ENCODE measurements around the gene MLH3. TPM values are rescaled to one million over a fixed set of nuclear protein-coding genes. Genes with fewer than 3 reads are reported as not detected.

MLH3 gene
- 5.1 and 5.8 TPM in 2 replicates for polyA plus RNA-seq (2013)

- peak within 1 kb of the TSS; percentile 74 for H2AK5ac ChIP-seq (ENCODE audit: low read length)
These were observed at the start of gene MLH3 for GRCh38 chr14:75050852-75051555. TSS of gene MLH3 (minus strand) at chr14:75051467. CDS start at chr14:75049655, 1,812 bp downstream.

GRCh38 chr14:75098682-75099081 lies 47.4 kb upstream of the MLH3 start:
- Histone ChIP-seq H3K27ac (ENCODE audit: low read depth, low read length) (no peak overlapping the region), H3K9me3 (ENCODE audit: insufficient read depth, low read depth, low read length) (no peaks in the 10 kb centered on the region), H4K8ac (ENCODE audit: low read depth, low read length) (no peak overlapping the region), H2BK5ac (ENCODE audit: low read depth, low read length, poor library complexity) (no peak overlapping the region), H2AK5ac (ENCODE audit: low read length) (no peak overlapping the region), H3K79me1 (ENCODE audit: low read length) (no peaks in the 10 kb centered on the region), H3K27me3 (ENCODE audit: insufficient read depth, low read length) (no peaks in the 10 kb centered on the region), H3K36me3 (ENCODE audit: control insufficient read depth in 1 of 2, insufficient read depth in 2 of 2, low read length in 2 of 2) (peaks cover 21 to 26% of the 10 kb centered on the region in 2 experiments), H3K18ac (ENCODE audit: low read length) (no peak overlapping the region), H2BK12ac (ENCODE audit: low read length) (no peak overlapping the region), H3K4me3 (ENCODE audit: low read depth, low read length) (no peak overlapping the region), H3K14ac (ENCODE audit: low read length) (no peak overlapping the region), H2BK120ac (ENCODE audit: insufficient read depth, low read length, poor library complexity) (no peak overlapping the region), H4K91ac (ENCODE audit: low read depth, low read length) (no peak overlapping the region), H3K4me2 (ENCODE audit: low read length) (no peak overlapping the region), H2AFZ (ENCODE audit: insufficient read depth, low read length, poor library complexity) (no peak overlapping the region), H3K4me1 (ENCODE audit: control insufficient read depth in 1 of 2, insufficient read depth in 2 of 2, low read length in 2 of 2) (no peaks in the 10 kb centered on the region), H3K4ac (ENCODE audit: low read depth, low read length) (no peak overlapping the region), H3K9ac (ENCODE audit: low read length) (no peak overlapping the region), H3K23ac (ENCODE audit: low read length) (no peak overlapping the region), H4K12ac (ENCODE audit: low read depth, low read length) (no peak overlapping the region), H3K79me2 (ENCODE audit: control insufficient read depth, insufficient read depth, low read length, poor library complexity) (no peaks in the 10 kb centered on the region)
- DNase-seq = no peak
- WGBS (ENCODE audit: extremely low coverage, insufficient coverage, insufficient read length) = no CpG with 5 or more reads among the region's 1 CpG

More at GRCh38 chr14:75050852-75051555, at the start of gene MLH3:
- peak; percentile 81 to 91 for DNase-seq
- peak within 1 kb of the TSS; percentile 100 for H4K8ac ChIP-seq (ENCODE audit: low read depth, low read length)
- H4K91ac ChIP-seq (ENCODE audit: low read depth, low read length) = peak within 1 kb of the TSS; percentile 96
- H3K14ac ChIP-seq (ENCODE audit: low read length) = peak within 1 kb of the TSS; percentile 99
- peaks cover 0 to 3% of the 10 kb centered on the region in 2 experiments for H3K4me1 ChIP-seq (ENCODE audit: control insufficient read depth in 1 of 2, insufficient read depth in 2 of 2, low read length in 2 of 2)
- H3K36me3 ChIP-seq (ENCODE audit: control insufficient read depth in 1 of 2, insufficient read depth in 2 of 2, low read length in 2 of 2) = no peaks in the 10 kb centered on the region
- peak within 1 kb of the TSS; percentile 93 for H2BK5ac ChIP-seq (ENCODE audit: low read depth, low read length, poor library complexity)
- H3K18ac ChIP-seq (ENCODE audit: low read length) = peak within 1 kb of the TSS; percentile 98
- H3K27ac ChIP-seq (ENCODE audit: low read depth, low read length) = peak within 1 kb of the TSS; percentile 61
- peak within 1 kb of the TSS; percentile 84 for H2BK12ac ChIP-seq (ENCODE audit: low read length)
- peak within 1 kb of the TSS; percentile 94 for H4K12ac ChIP-seq (ENCODE audit: low read depth, low read length)
- peak within 1 kb of the TSS; percentile 97 for H2BK120ac ChIP-seq (ENCODE audit: insufficient read depth, low read length, poor library complexity)
- H3K23ac ChIP-seq (ENCODE audit: low read length) = no peak within 1 kb of the TSS
- H3K4ac ChIP-seq (ENCODE audit: low read depth, low read length) = peak within 1 kb of the TSS; percentile 96
- H2AFZ ChIP-seq (ENCODE audit: insufficient read depth, low read length, poor library complexity) = peak within 1 kb of the TSS; percentile 98
- no peaks in the 10 kb centered on the region for H3K9me3 ChIP-seq (ENCODE audit: insufficient read depth, low read depth, low read length)
- H3K79me1 ChIP-seq (ENCODE audit: low read length) = peaks cover 6% of the 10 kb centered on the region
- H3K9ac ChIP-seq (ENCODE audit: low read length) = peak within 1 kb of the TSS; percentile 89
- H3K27me3 ChIP-seq (ENCODE audit: insufficient read depth, low read length) = no peaks in the 10 kb centered on the region
- peak within 1 kb of the TSS; percentile 68 for H3K4me3 ChIP-seq (ENCODE audit: low read depth, low read length)
- H3K79me2 ChIP-seq (ENCODE audit: control insufficient read depth, insufficient read depth, low read length, poor library complexity) = peaks cover 5% of the 10 kb centered on the region
- WGBS (ENCODE audit: extremely low coverage, insufficient coverage, insufficient read length) = no CpG with 5 or more reads among the region's 59 CpGs
- H3K4me2 ChIP-seq (ENCODE audit: low read length) = peak within 1 kb of the TSS; percentile 71

GRCh38 chr14:75098212-75098611 lies 46.9 kb upstream of the MLH3 start:
- no peak overlapping the region for H2BK12ac ChIP-seq (ENCODE audit: low read length)
- no peak for DNase-seq
- H3K18ac ChIP-seq (ENCODE audit: low read length) = no peak overlapping the region
- H3K4me1 ChIP-seq (ENCODE audit: control insufficient read depth in 1 of 2, insufficient read depth in 2 of 2, low read length in 2 of 2) = no peaks in the 10 kb centered on the region
- H4K8ac ChIP-seq (ENCODE audit: low read depth, low read length) = no peak overlapping the region
- no peak overlapping the region for H3K14ac ChIP-seq (ENCODE audit: low read length)
- no peak overlapping the region for H2AFZ ChIP-seq (ENCODE audit: insufficient read depth, low read length, poor library complexity)
- no peak overlapping the region for H3K9ac ChIP-seq (ENCODE audit: low read length)
- no peaks in the 10 kb centered on the region for H3K27me3 ChIP-seq (ENCODE audit: insufficient read depth, low read length)
- no peaks in the 10 kb centered on the region for H3K79me1 ChIP-seq (ENCODE audit: low read length)
- H3K4me3 ChIP-seq (ENCODE audit: low read depth, low read length) = no peak overlapping the region
- peaks cover 21 to 24% of the 10 kb centered on the region in 2 experiments for H3K36me3 ChIP-seq (ENCODE audit: control insufficient read depth in 1 of 2, insufficient read depth in 2 of 2, low read length in 2 of 2)
- no peak overlapping the region for H2BK5ac ChIP-seq (ENCODE audit: low read depth, low read length, poor library complexity)
- no peak overlapping the region for H3K27ac ChIP-seq (ENCODE audit: low read depth, low read length)
- no peak overlapping the region for H4K91ac ChIP-seq (ENCODE audit: low read depth, low read length)
- H3K4ac ChIP-seq (ENCODE audit: low read depth, low read length) = no peak overlapping the region
- H4K12ac ChIP-seq (ENCODE audit: low read depth, low read length) = no peak overlapping the region
- H3K23ac ChIP-seq (ENCODE audit: low read length) = no peak overlapping the region
- no peaks in the 10 kb centered on the region for H3K79me2 ChIP-seq (ENCODE audit: control insufficient read depth, insufficient read depth, low read length, poor library complexity)
- no peak overlapping the region for H2BK120ac ChIP-seq (ENCODE audit: insufficient read depth, low read length, poor library complexity)
- H3K4me2 ChIP-seq (ENCODE audit: low read length) = no peak overlapping the region
- H3K9me3 ChIP-seq (ENCODE audit: insufficient read depth, low read depth, low read length) = no peaks in the 10 kb centered on the region
- H2AK5ac ChIP-seq (ENCODE audit: low read length) = no peak overlapping the region

GRCh38 chr14:75096959-75097358 lies 45.7 kb upstream of the MLH3 start:
- WGBS (ENCODE audit: extremely low coverage, insufficient coverage, insufficient read length) = no CpG with 5 or more reads among the region's 6 CpGs
- no peaks in the 10 kb centered on the region for H3K4me1 ChIP-seq (ENCODE audit: control insufficient read depth in 1 of 2, insufficient read depth in 2 of 2, low read length in 2 of 2)
- H2AK5ac ChIP-seq (ENCODE audit: low read length) = no peak overlapping the region
- H4K12ac ChIP-seq (ENCODE audit: low read depth, low read length) = no peak overlapping the region
- no peak overlapping the region for H2BK12ac ChIP-seq (ENCODE audit: low read length)
- no peaks in the 10 kb centered on the region for H3K79me1 ChIP-seq (ENCODE audit: low read length)
- no peak overlapping the region for H3K4me2 ChIP-seq (ENCODE audit: low read length)
- no peaks in the 10 kb centered on the region for H3K79me2 ChIP-seq (ENCODE audit: control insufficient read depth, insufficient read depth, low read length, poor library complexity)
- H3K9me3 ChIP-seq (ENCODE audit: insufficient read depth, low read depth, low read length) = no peaks in the 10 kb centered on the region
- H3K4me3 ChIP-seq (ENCODE audit: low read depth, low read length) = no peak overlapping the region
- H3K9ac ChIP-seq (ENCODE audit: low read length) = no peak overlapping the region
- H3K36me3 ChIP-seq (ENCODE audit: control insufficient read depth in 1 of 2, insufficient read depth in 2 of 2, low read length in 2 of 2) = peaks cover 21 to 24% of the 10 kb centered on the region in 2 experiments
- no peak overlapping the region for H4K91ac ChIP-seq (ENCODE audit: low read depth, low read length)
- H2AFZ ChIP-seq (ENCODE audit: insufficient read depth, low read length, poor library complexity) = no peak overlapping the region
- no peak overlapping the region for H2BK120ac ChIP-seq (ENCODE audit: insufficient read depth, low read length, poor library complexity)
- H3K27ac ChIP-seq (ENCODE audit: low read depth, low read length) = no peak overlapping the region
- H3K23ac ChIP-seq (ENCODE audit: low read length) = no peak overlapping the region
- H3K14ac ChIP-seq (ENCODE audit: low read length) = no peak overlapping the region
- no peak overlapping the region for H3K18ac ChIP-seq (ENCODE audit: low read length)
- H3K27me3 ChIP-seq (ENCODE audit: insufficient read depth, low read length) = no peaks in the 10 kb centered on the region
- H3K4ac ChIP-seq (ENCODE audit: low read depth, low read length) = no peak overlapping the region
- H2BK5ac ChIP-seq (ENCODE audit: low read depth, low read length, poor library complexity) = no peak overlapping the region
- no peak overlapping the region for H4K8ac ChIP-seq (ENCODE audit: low read depth, low read length)
- DNase-seq = no peak
